SK-N-SH treated with all-trans-retinoic acid at 6 μM for 48 hours (cell line): ENCODE measurements around the gene MPHOSPH8.

Source experiments
- ESRRG ChIP-seq: fragments of 250-450 bp; sonication (Bioruptor Pico); IDR thresholded peaks from 2 replicates; pipeline ENCODE4 v1.6.1; 2021; ENCODE audit warnings: mild to moderate bottlenecking
- GLIS3 ChIP-seq: fragments of 250-450 bp; sonication (Bioruptor Pico); IDR thresholded peaks from 2 replicates; pipeline ENCODE4 v1.5.0; 2020; ENCODE audit warnings: mild to moderate bottlenecking, moderate library complexity
- ISL1 ChIP-seq: fragments of 250-450 bp; sonication (Bioruptor Pico); IDR thresholded peaks from 2 replicates; pipeline ENCODE4 v2.1.2; 2022; ENCODE audit warnings: mild to moderate bottlenecking, moderate library complexity
- PATZ1 ChIP-seq: fragments of 250-450 bp; sonication (Bioruptor Pico); IDR thresholded peaks from 2 replicates; pipeline ENCODE4 v1.8.0; 2020; ENCODE audit warnings: mild to moderate bottlenecking, moderate library complexity, borderline replicate concordance
- POU6F1 ChIP-seq: fragments of 250-450 bp; sonication (Bioruptor Pico); IDR thresholded peaks from 2 replicates; pipeline ENCODE4 v1.8.0; 2021; ENCODE audit warnings: low read depth, mild to moderate bottlenecking, moderate library complexity, borderline replicate concordance
- PPARA ChIP-seq: fragments of 250-450 bp; sonication (Bioruptor Pico); IDR thresholded peaks from 2 replicates; pipeline ENCODE4 v1.5.0; 2020; ENCODE audit warnings: mild to moderate bottlenecking, borderline replicate concordance
- RARB ChIP-seq: fragments of 250-450 bp; sonication (Bioruptor Pico); IDR thresholded peaks from 2 replicates; pipeline ENCODE4 v1.8.0; 2021; ENCODE audit warnings: mild to moderate bottlenecking, moderate library complexity
- TCF4 ChIP-seq: fragments of 250-450 bp; sonication (Bioruptor Pico); IDR thresholded peaks from 2 replicates; pipeline ENCODE4 v1.8.0; 2021; ENCODE audit warnings: mild to moderate bottlenecking, moderate library complexity, borderline replicate concordance
- TOX ChIP-seq: fragments of 250-450 bp; sonication (Bioruptor Pico); IDR thresholded peaks from 2 replicates; pipeline ENCODE4 v1.8.0; 2021; ENCODE audit warnings: mild to moderate bottlenecking, moderate library complexity, borderline replicate concordance
- ZC3H10 ChIP-seq: fragments of 250-450 bp; sonication (Bioruptor Pico); IDR thresholded peaks from 2 replicates; pipeline ENCODE4 v1.5.1; 2021; ENCODE audit warnings: mild to moderate bottlenecking, moderate library complexity
- ZNF565 ChIP-seq: fragments of 450-650 bp; formaldehyde crosslinking; conservative IDR thresholded peaks from 2 replicates; pipeline ENCODE4 v1.5.0; 2020; ENCODE audit warnings: low read depth, mild to moderate bottlenecking, moderate library complexity
- ZNF8 ChIP-seq: fragments of 450-650 bp; formaldehyde crosslinking; IDR thresholded peaks from 2 replicates; pipeline ENCODE4 v1.5.0; 2020; ENCODE audit warnings: mild to moderate bottlenecking, moderate library complexity

GRCh38 chr13:19591864-19592263 lies 41.6 kb upstream of the MPHOSPH8 start:
- TF ChIP-seq TOX = no peak
- no peak for TF ChIP-seq ZNF565 (CRISPR knock-in tag)
- no peak for TF ChIP-seq RARB (CRISPR knock-in tag)
- no peak for TF ChIP-seq ZNF8 (CRISPR knock-in tag)
- no peak for TF ChIP-seq ESRRG (CRISPR knock-in tag)
- TF ChIP-seq TCF4 (CRISPR knock-in tag) = no peak
- TF ChIP-seq PPARA = no peak
- no peak for TF ChIP-seq POU6F1
- TF ChIP-seq ISL1 (CRISPR knock-in tag) = no peak
- no peak for TF ChIP-seq ZC3H10 (CRISPR knock-in tag)
- no peak for TF ChIP-seq GLIS3 (CRISPR knock-in tag)
- no peak for TF ChIP-seq PATZ1 (CRISPR knock-in tag)
